Medulla oblongata (tissue), 1 donor: ENCODE measurements around the gene TAS2R19.
"Not testable (repeated sequence)": the region's sequence is repeated elsewhere in the genome, so short reads cannot be mapped to it uniquely, and the experiment has no call there.

ENCODE experiments used
- DNase-seq: peaks from one replicate; pipeline ENCODE4 v3.0.0-alpha.2; 2015; ENCODE audit errors: extremely low spot score

Gene TAS2R19, protein sequence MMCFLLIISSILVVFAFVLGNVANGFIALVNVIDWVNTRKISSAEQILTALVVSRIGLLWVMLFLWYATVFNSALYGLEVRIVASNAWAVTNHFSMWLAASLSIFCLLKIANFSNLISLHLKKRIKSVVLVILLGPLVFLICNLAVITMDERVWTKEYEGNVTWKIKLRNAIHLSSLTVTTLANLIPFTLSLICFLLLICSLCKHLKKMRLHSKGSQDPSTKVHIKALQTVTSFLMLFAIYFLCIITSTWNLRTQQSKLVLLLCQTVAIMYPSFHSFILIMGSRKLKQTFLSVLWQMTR

GRCh38 chr12:11022520-11022919 lies at the start of gene TAS2R19:
TSS of gene TAS2R19 (minus strand) at chr12:11022620. CDS start at chr12:11022571, 49 bp downstream.
- DNase-seq, result no peak

DNA sequence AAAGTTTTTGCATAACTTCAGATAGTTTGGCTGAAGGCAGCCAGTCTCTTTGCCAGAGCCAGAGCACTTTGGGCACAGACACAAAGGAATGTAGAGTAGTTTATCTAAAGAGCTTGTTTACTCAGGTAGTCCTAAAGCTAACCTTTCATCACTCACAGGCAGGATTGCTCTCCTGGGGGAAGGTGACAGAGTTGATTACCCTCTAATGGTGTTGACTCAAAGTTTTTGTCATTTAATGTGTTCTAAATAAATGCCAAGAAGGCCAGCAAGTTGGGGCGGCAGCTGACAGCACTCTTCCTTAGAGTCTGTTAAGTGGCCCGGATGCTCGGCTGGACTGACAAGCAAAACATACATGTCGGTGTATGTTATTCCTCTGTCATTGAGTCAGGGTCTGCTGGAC lies 49.0 kb upstream of the TAS2R19 start:
- peak; percentile 1 for DNase-seq

DNA sequence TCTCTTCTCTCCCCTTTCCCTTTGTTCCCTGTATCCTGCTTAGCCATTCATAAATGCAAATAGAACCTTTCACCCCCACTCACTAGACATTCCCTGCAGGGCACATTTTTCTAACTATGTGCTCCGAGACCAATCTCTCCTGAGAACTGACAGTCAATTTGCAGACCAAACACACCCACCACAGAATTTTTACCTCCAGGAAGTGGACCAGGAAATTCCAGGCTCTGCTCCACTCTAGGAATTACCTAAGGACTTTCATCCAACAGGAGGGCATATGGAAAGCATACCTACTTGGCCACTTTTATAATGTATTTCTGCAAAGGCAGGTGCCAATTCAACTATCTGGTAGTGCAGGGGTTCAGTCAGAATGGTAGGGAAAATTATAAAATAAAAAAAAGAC lies 48.6 kb upstream of the TAS2R19 start:
- no peak for DNase-seq

DNA sequence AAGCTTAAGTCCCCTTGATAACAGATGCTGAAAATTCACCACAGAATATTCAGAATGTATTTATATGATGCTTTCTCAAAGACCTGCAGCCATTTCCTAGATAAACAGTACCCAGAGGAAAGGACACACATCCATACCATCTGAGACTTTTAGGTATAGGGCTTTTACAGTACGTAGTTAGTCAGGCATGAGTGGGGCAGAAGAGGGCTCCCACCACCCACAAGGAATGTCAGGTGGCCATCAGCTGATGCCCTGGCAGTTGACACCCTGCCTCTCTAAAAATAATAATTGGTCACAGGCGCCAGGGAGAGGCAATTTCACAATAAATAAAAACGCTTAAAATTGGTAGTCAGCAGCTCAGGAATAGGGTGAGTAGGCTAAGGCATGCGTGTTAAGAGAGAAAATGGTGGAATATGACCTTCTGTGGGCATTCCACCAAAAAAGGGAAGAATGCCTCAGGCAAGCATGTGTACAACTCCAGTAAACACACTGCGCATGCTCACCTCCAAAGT lies 47.5 kb upstream of the TAS2R19 start:
- peak; percentile 1 for DNase-seq

DNA sequence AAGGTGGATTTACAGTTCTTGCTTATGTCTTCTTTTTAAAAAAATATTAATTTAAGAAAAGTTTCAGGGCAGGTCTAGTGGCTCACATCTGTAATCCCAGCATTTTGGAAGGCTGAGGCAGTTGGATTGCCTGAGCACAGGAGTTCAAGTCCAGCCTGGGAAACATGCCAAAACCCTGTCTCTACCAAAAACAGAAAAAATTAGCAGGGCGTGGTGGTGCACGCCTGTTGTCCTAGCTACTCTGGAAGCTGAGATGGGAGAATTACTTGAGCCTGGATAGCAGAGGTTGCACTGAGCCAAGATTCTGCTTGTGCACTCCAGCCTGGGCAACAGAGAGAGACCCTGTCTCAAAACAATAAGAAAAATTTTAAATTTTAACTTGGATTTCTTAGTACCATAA lies 45.1 kb upstream of the TAS2R19 start:
- peak; percentile 80 for DNase-seq

- DNase-seq, result not testable (repeated sequence)
These were observed 39.8 kb upstream of the TAS2R19 start, which contains the start of gene TAS2R46 for GRCh38 chr12:11062194-11062593. TSS of gene TAS2R46 (minus strand) at chr12:11062294. CDS start at chr12:11062294, 0 bp downstream.

- no peak for DNase-seq
These were observed 37.4 kb upstream of the TAS2R19 start for GRCh38 chr12:11059784-11060183.

GRCh38 chr12:11059041-11059440 lies 36.6 kb upstream of the TAS2R19 start:
- no peak for DNase-seq

DNA sequence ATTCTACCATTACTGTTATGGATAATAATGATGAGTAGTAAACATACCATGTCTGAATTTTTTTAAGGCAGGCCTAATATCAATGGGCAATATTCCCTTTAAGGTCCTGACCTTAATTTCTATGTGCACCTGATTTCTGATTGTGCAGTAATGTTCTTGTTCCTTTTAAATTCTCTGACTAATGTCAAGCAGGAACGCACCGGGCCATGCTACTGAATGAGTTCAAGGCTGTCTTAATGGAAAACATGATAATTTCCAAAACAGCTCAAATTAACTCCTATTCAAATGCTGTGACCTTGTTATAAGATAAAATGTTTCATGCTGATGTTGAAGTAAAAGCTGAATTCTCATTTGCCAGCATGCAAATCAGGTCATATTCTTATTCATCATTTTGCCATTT lies 32.9 kb upstream of the TAS2R19 start:
- DNase-seq, result no peak

- not testable (repeated sequence) for DNase-seq
These were observed 27.5 kb upstream of the TAS2R19 start for GRCh38 chr12:11049806-11050531.

GRCh38 chr12:11041366-11041765 lies 18.9 kb upstream of the TAS2R19 start:
- not testable (repeated sequence) for DNase-seq

DNA sequence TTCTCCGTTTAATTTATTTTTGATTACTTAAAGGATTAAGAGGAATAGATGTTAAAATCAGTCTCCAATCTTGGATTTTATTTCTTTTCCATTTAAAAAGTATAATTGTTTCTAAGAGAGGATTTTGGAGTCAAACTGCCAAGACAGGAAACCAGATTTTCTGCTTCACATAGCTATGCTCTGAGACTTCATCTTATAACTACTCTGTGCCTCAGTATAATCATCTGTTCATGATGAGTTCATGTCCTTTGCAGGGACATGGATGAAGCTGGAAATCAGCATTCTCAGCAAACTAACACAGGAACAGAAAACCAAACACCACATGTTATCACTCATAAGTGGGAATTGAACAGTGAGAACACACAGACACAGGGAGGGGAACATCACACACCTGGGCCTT lies 17.7 kb upstream of the TAS2R19 start:
- DNase-seq, result no peak

- no peak for DNase-seq
These were observed 16.8 kb upstream of the TAS2R19 start for GRCh38 chr12:11039171-11039570.

- not testable (repeated sequence) for DNase-seq
These were observed 11.5 kb upstream of the TAS2R19 start for GRCh38 chr12:11033959-11034358.

DNA sequence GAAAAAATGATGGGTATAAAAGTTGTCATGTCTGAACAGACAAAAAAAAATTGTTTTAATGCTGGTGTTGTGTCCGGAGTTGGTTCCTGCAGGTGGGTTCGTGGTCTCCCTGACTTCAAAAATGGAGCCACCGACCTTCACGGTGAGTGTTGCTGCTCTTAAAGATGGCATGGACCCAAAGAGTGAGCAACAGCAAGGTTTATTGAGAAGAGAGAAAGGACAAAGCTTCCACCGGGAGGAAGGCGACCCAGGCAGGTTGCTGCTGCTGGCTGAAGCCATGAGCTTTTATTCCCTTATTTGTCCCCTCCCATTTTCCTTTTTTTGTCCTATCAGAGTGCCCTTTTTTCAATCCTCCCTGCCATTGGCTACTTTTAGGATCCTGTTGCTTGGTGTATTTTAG lies 8.9 kb upstream of the TAS2R19 start, which contains the start of gene TAS2R31:
TAS2R31 (minus strand) TSS at position 101 of the 400 bp plus-strand sequence; CDS start at position 29, 72 bp downstream.
- no peak for DNase-seq

GRCh38 chr12:11026118-11026517 lies 3.7 kb upstream of the TAS2R19 start:
- DNase-seq, result no peak

- DNase-seq, result no peak
These were observed 967 bp upstream of the TAS2R19 start for GRCh38 chr12:11023387-11023786.

DNA sequence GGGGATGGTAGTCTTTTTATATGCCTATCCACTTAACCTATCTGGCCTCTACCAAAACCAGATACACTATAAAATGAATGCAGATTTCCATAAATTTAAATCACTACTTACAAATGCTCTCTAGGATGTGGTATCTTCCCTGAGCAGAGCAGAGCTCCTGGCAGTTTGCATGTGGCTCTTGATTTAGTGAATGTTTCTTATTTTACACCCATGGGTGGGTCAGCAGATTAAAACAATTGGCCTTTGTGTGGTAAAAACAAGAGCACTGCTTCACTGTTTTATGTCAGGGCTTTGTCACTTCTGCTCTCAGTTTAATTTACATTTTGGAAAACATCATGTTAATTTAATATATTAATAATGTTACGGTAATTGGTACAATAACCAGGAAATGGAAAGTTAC lies 5.5 kb downstream of the TAS2R19 start:
- DNase-seq, result peak; percentile 90

DNA sequence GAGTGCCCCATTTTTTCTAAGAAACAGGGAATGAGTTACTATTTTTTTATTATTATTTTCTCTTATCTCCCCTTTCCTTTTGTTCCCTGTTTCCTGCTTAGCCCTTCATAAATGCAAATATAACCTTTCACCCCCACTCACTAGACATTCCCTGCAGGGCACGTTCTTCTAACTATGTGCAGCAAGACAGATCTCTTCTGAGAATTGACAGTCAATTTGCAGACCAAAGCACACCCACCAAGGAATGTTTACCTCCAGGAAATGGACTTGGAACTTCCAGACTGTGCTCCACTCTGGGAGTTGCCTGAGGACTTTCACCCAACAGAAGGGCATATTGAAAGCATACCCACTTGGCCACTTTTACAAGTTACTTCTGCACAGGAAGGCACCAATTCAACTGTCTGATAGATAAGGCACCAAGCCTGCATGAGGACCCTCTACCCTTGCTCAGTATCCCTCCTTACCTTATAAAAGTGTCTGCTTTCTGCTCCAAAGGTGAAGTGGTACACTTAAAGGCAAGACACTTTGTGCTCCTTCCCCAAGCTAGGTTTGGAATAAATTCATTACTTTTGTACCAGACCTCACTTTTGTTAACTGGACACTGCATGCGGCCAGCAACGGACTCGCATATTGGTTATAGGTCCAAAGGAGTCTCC lies 6.5 kb downstream of the TAS2R19 start:
- DNase-seq, result no peak

- DNase-seq, result no peak
These were observed 8.2 kb downstream of the TAS2R19 start for GRCh38 chr12:11014234-11014633.

DNA sequence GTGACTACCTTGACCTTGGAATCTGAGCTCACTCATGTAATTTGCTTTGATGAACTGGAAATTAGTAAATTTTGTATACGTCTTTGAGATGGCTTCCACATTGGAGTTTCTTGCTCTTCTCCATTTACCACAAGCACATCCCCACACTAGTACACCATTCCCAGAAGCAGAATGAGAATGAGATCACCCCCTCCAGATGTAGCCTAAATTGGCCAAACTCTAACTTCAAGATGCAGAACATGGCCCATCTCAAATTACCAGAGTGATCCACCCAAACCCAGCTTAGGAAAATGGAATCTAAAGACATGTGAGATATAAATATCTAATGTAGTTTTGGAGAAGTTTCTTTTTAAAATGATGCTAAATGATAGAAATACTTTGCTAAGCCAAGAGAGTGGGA lies 14.8 kb downstream of the TAS2R19 start:
- no peak for DNase-seq

- no peak for DNase-seq
These were observed 24.2 kb downstream of the TAS2R19 start, which contains the start of gene TAS2R20 for GRCh38 chr12:10998204-10998603. TSS of gene TAS2R20 (minus strand) at chr12:10998304. CDS start at chr12:10997875, 429 bp downstream.
